Esophagus muscularis mucosa (tissue), 4 donors: Measurements from ENCODE around the gene PTPRD.

ENCODE experiments used
- CTCF ChIP-seq, 3 experiments: fragments of 200-600 bp in 2 of 3; fragments of 450-650 bp in 1 of 3; sonication (generic) in 2 of 3; IDR thresholded peaks; one replicate each; pipeline ENCODE4 v1.5.1; 2017 to 2019; ENCODE audit warnings: antibody characterized with exemption in 3 of 3, mild to moderate bottlenecking in 2 of 3, moderate library complexity in 1 of 3
- EP300 ChIP-seq: sonication (generic); formaldehyde crosslinking; IDR thresholded peaks from one replicate; pipeline ENCODE4 v1.6.1; 2017; ENCODE audit warnings: antibody characterized with exemption
- POLR2AphosphoS5 ChIP-seq, 2 donors: sonication (generic); formaldehyde crosslinking; IDR thresholded peaks; one replicate each; pipeline ENCODE4 v1.6.1; 2017; ENCODE audit warnings: antibody characterized with exemption in 2 of 2

DNA sequence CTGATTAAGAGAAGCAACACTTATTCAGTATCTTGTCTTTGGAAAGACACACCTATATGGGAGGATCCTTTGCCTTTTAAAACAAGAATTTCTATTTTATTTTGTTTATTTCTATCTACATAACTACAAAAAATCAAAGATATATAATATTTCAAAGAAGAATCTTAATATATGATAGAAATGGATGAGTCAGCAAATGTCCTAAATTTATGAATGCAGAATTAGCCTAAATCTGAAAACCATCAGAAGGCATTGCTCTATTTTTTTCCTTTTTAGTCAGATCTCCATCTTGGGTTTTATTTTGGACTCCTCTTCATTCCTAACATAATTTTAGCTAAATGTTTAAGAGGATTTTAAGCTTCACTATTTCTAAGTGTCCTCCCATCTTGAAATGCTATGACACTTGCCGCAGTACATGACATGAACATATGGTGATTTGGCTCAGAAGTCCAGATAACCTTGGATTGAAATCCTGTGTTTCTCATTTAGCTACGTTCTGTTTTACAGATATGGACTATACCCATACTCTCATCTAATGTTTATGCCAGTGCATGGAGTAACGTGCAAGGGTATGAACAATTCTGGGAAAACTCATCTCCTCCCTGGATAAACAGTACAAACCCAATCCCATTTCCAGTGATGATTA lies 1490.4 kb downstream of the PTPRD start:
- no peak for TF ChIP-seq CTCF (IDR thresholded peaks at IDR 0.05)
- no peak for TF ChIP-seq EP300
- no peak for TF ChIP-seq POLR2AphosphoS5 (IDR thresholded peaks at IDR 0.05)
